MCF 10A (cell line): Measurements from ENCODE around the gene LRRFIP2. TPM values are rescaled to one million over a fixed set of nuclear protein-coding genes. Genes with fewer than 3 reads are reported as not detected.
"Not testable (repeated sequence)": the region's sequence is repeated elsewhere in the genome, so short reads cannot be mapped to it uniquely, and the experiment has no call there.

Experiments
- BruUV-seq: library from RNA; stranded (reverse); fragments of 400-500 nt; replicated peaks from 2 replicates; lab custom pipeline; 2021; lab: Mats Ljungman, UMichigan
- CTCF ChIA-PET: fragments of 300-600 bp; sonication (Branson Sonifier 250); formaldehyde crosslinking; extraction: SDS; loops from one replicate; lab custom pipeline; 2021; ENCODE audit warnings: antibody characterized with exemption, inconsistent platforms; lab: Yijun Ruan, JAX
- POLR2A ChIA-PET: fragments of 300-600, 350-650 bp; sonication (Branson Sonifier 250); formaldehyde crosslinking; extraction: SDS; loops from one replicate; lab custom pipeline; 2020; ENCODE audit warnings: antibody characterized with exemption, inconsistent platforms; lab: Yijun Ruan, JAX
- DNase-seq: peaks from one replicate; pipeline ENCODE4 v3.0.0-alpha.2; 2018; ENCODE audit not compliant: unreplicated experiment
- H3K27ac Mint-ChIP-seq: one replicate; pipeline ENCODE4 v1.8.0; 2022; ENCODE audit warnings: mild to moderate bottlenecking, low read depth, mixed read lengths; ENCODE audit not compliant: unreplicated experiment
- H3K27me3 Mint-ChIP-seq: one replicate; pipeline ENCODE4 v1.8.0; 2022; ENCODE audit warnings: mixed read lengths; ENCODE audit not compliant: insufficient read depth, unreplicated experiment
- H3K36me3 Mint-ChIP-seq: one replicate; pipeline ENCODE4 v1.8.0; 2022; ENCODE audit warnings: mild to moderate bottlenecking, moderate library complexity, mixed read lengths; ENCODE audit not compliant: insufficient read depth, unreplicated experiment
- H3K4me1 Mint-ChIP-seq: one replicate; pipeline ENCODE4 v1.8.0; 2022; ENCODE audit warnings: mixed read lengths; ENCODE audit not compliant: insufficient read depth, unreplicated experiment
- H3K4me3 Mint-ChIP-seq: one replicate; pipeline ENCODE4 v1.8.0; 2022; ENCODE audit warnings: mild to moderate bottlenecking, moderate library complexity, mixed read lengths; ENCODE audit not compliant: unreplicated experiment
- H3K9me3 Mint-ChIP-seq: one replicate; pipeline ENCODE4 v1.8.0; 2022; ENCODE audit warnings: mixed read lengths; ENCODE audit not compliant: unreplicated experiment
- intact Hi-C: fragments of 100-400 bp; cut with micrococcal nuclease; formaldehyde crosslinking; loops from 2 replicates; pipeline ENCODE4 v1.14.1; 2022
- total RNA-seq: library from RNA; stranded (reverse); gene quantifications from 2 replicates; pipeline ENCODE4 v1.2.3, GENCODE V29; 2022
- TF ChIP-seq, protein P1 (sequence below): fragments of 200-600 bp; IDR thresholded peaks from one replicate; pipeline ENCODE4 v1.8.0; 2022; ENCODE audit warnings: antibody characterized with exemption, mild to moderate bottlenecking; ENCODE audit not compliant: unreplicated experiment

LRRFIP2 gene
- total RNA-seq, 1 experiment from 2014 or later = 76.6 TPM

DNA sequence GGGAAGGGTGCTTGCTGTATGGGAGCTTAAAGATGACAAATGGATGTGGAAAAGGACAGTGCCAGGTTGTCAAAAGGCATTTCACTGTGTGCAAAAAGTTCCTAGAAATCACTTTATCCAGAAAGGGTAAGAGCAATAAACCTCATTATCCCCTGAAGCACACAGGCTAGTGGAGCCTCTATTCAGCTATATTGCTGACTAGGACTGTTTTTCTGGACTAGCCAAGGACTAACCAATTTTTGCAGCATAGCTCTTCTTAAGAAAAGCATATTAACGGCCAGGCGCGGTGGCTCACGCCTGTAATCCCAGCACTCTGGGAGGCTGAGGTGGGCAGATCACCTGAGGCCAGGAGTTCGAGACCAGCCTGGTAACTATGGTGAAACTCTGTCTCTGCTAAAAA, 116.3 kb downstream of the LRRFIP2 start:
- ChIA-PET CTCF (no interaction called here), POLR2A (interaction anchor here (0.8 kb wide), 2 partner anchors 17 to 65 kb away, joined by 3 read pairs; partner anchors contain the start of genes EPM2AIP1 and MLH1)
- Mint-ChIP-seq H3K4me3 (no peak overlapping the region), H3K27me3 (no peaks in the 10 kb centered on the region), H3K4me1 (no peaks in the 10 kb centered on the region), H3K36me3 (peaks cover 77% of the 10 kb centered on the region), H3K9me3 (no peaks in the 10 kb centered on the region), H3K27ac (no peak overlapping the region)
- TF ChIP-seq, protein P1, sequence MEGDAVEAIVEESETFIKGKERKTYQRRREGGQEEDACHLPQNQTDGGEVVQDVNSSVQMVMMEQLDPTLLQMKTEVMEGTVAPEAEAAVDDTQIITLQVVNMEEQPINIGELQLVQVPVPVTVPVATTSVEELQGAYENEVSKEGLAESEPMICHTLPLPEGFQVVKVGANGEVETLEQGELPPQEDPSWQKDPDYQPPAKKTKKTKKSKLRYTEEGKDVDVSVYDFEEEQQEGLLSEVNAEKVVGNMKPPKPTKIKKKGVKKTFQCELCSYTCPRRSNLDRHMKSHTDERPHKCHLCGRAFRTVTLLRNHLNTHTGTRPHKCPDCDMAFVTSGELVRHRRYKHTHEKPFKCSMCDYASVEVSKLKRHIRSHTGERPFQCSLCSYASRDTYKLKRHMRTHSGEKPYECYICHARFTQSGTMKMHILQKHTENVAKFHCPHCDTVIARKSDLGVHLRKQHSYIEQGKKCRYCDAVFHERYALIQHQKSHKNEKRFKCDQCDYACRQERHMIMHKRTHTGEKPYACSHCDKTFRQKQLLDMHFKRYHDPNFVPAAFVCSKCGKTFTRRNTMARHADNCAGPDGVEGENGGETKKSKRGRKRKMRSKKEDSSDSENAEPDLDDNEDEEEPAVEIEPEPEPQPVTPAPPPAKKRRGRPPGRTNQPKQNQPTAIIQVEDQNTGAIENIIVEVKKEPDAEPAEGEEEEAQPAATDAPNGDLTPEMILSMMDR = no peak
- DNase-seq = no peak
- intact Hi-C loops = loop anchor here (5.0 kb wide), 1 partner anchor 154 kb away; no protein-coding TSS in a partner anchor
- no TSS peak for BruUV-seq

DNA sequence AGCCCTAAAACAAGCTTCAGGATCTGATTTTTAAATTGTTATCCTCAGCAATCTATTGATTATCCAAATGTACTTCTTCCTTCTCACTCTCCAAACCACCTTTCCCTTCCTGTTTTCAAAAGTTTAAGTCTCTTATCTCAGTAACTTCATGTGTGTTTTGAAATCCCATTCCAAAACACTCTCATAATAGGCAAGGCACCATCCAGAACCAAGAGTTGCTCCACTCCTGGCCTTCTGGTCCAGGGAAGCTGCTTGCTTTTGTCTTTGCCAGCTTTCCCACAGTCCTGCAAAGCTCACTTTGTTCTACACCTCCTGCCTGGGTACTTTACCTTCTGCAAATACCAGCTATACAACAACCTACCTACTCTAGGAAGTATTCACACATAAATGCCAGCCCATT, 117.6 kb downstream of the LRRFIP2 start:
- intact Hi-C loops = loop anchor here (5.0 kb wide), 1 partner anchor 155 kb away; no protein-coding TSS in a partner anchor
- no peaks in the 10 kb centered on the region for H3K9me3 Mint-ChIP-seq
- no peaks in the 10 kb centered on the region for H3K4me1 Mint-ChIP-seq
- H3K27me3 Mint-ChIP-seq = no peaks in the 10 kb centered on the region
- TF ChIP-seq, protein P1 = no peak
- H3K36me3 Mint-ChIP-seq = peaks cover 79% of the 10 kb centered on the region
- DNase-seq = no peak
- ChIA-PET POLR2A (interaction anchor here (0.7 to 2.1 kb wide), 3 partner anchors 12 to 963 kb away, joined by 4 to 5 read pairs (median 4); no protein-coding TSS in a partner anchor), CTCF (interaction anchor here (0.6 to 1.0 kb wide), 2 partner anchors 37 to 153 kb away, joined by 3 read pairs; no protein-coding TSS in a partner anchor)
- peak overlapping the region; percentile 5 for H3K27ac Mint-ChIP-seq
- BruUV-seq = no TSS peak
- no peak overlapping the region for H3K4me3 Mint-ChIP-seq

DNA sequence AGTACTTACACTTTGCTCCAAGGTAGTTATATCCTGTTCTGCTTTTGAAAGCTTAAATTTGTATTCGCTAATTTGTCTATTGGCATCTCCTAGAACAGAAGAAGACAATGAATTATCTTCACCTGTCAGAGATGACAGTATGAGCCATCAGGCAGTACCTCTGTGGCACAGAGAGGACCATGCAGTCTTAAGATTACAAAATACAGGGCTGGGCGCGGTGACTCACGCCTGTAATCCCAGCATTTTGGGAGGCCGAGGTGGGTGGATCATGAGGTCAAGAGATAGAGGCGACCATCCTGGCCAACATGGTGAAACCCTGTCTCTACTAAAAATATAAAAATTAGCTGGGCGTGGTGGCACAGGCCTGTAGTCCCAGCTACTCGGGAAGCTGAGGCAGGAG, 119.3 kb downstream of the LRRFIP2 start:
- ChIA-PET CTCF (interaction anchor here (0.8 kb wide), 1 partner anchor 166 kb away, joined by 3 read pairs; no protein-coding TSS in a partner anchor), POLR2A (interaction anchor here (0.6 to 2.1 kb wide), 4 partner anchors 13 to 127 kb away, joined by 3 to 5 read pairs (median 4); no protein-coding TSS in a partner anchor)
- intact Hi-C loops = loop anchor here (5.0 kb wide), 1 partner anchor 157 kb away; no protein-coding TSS in a partner anchor
- not testable (repeated sequence) for H3K27me3 Mint-ChIP-seq, H3K9me3 Mint-ChIP-seq, H3K4me1 Mint-ChIP-seq, BruUV-seq, H3K4me3 Mint-ChIP-seq
- Mint-ChIP-seq H3K36me3 (peaks cover 79% of the 10 kb centered on the region), H3K27ac (peak overlapping the region; percentile 42)
- DNase-seq = peak; percentile 36

DNA sequence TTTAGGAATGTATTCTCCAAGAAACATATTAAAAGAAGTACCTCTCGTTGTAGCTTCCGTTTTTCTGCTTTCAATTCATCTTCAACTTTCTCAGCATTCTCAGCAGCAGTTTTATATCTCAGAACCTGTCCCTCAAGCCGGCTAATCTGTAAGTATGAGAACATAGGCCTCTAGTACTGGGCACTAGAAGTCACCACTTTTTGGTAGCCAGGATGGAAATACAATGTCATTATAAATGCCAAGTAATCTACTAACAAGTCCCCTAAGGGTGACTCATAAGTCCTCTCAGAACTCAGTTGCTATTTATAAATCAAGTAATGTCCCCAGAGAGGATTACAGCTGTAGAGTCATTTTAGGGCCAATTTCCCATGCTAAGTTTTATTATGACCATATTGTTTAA, 120.0 kb downstream of the LRRFIP2 start:
- H3K9me3 Mint-ChIP-seq = no peaks in the 10 kb centered on the region
- peaks cover 86% of the 10 kb centered on the region for H3K36me3 Mint-ChIP-seq
- BruUV-seq = no TSS peak
- ChIA-PET CTCF (interaction anchor here (0.8 kb wide), 1 partner anchor 167 kb away, joined by 3 read pairs; no protein-coding TSS in a partner anchor), POLR2A (interaction anchor here (0.6 to 1.3 kb wide), 2 partner anchors 14 to 29 kb away, joined by 3 to 5 read pairs; no protein-coding TSS in a partner anchor)
- H3K27me3 Mint-ChIP-seq = no peaks in the 10 kb centered on the region
- TF ChIP-seq, protein P1 = no peak
- intact Hi-C loops = no loop called here
- DNase-seq = peak; percentile 9
- peak overlapping the region; percentile 49 for H3K27ac Mint-ChIP-seq
- no peaks in the 10 kb centered on the region for H3K4me1 Mint-ChIP-seq
- H3K4me3 Mint-ChIP-seq = no peak overlapping the region
